Vagina (tissue), 2 donors: ENCODE data around the gene CABCOCO1. TPM values are rescaled to one million over a fixed set of nuclear protein-coding genes. Genes with fewer than 3 reads are reported as not detected.
"Not testable (repeated sequence)": the region's sequence is repeated elsewhere in the genome, so short reads cannot be mapped to it uniquely, and the experiment has no call there.

Experiments
- DNase-seq, 2 donors: peaks; one replicate each; pipeline ENCODE4 v3.0.0-alpha.2; 2017; ENCODE audit errors: extremely low spot score in 2 of 2
- H3K27ac ChIP-seq: fragments of 200-600 bp; sonication (generic); one replicate; pipeline ENCODE4 v1.5.1; 2019
- H3K27me3 ChIP-seq: fragments of 200-600 bp; sonication (generic); one replicate; pipeline ENCODE4 v1.5.1; 2019
- H3K36me3 ChIP-seq, 2 donors: fragments of 200-600 bp; sonication (generic); one replicate each; pipeline ENCODE4 v1.5.1; 2017 to 2019
- H3K4me1 ChIP-seq: fragments of 200-600 bp; sonication (generic); one replicate; pipeline ENCODE4 v1.5.1; 2019
- H3K4me3 ChIP-seq, 2 donors: fragments of 200-600 bp; sonication (generic); 1 replicate in 1 of 2; 2 replicates in 1 of 2; pipeline ENCODE4 v1.5.1; 2016 to 2019
- H3K9me3 ChIP-seq: fragments of 200-600 bp; sonication (generic); one replicate; pipeline ENCODE4 v1.5.1; 2019
- POLR2A ChIP-seq, 2 donors: fragments of 450-650 bp; IDR thresholded peaks; one replicate each; pipeline ENCODE4 v1.6.1; 2017; ENCODE audit warnings: antibody characterized with exemption in 2 of 2, mild to moderate bottlenecking in 2 of 2, moderate library complexity in 2 of 2
- POLR2AphosphoS5 ChIP-seq, 2 donors: sonication (generic); formaldehyde crosslinking; IDR thresholded peaks; one replicate each; pipeline ENCODE4 v1.9.0; 2017; ENCODE audit warnings: antibody characterized with exemption in 2 of 2, mild to moderate bottlenecking in 2 of 2, low read depth in 1 of 2; ENCODE audit not compliant: insufficient read depth in 1 of 2
- intact Hi-C: fragments of 100-400 bp; cut with DNase I; formaldehyde crosslinking; loops from one replicate; pipeline ENCODE4 v1.15.1; 2023
- total RNA-seq: library from RNA; depleted of rRNA; stranded (reverse); fragments of >200 nt; gene quantifications from one replicate; pipeline ENCODE4 v1.2.3, GENCODE V29; 2016
- TF ChIP-seq, protein P1 (sequence below), 3 experiments: fragments of 450-650 bp in 2 of 3; fragments of 200-600 bp in 1 of 3; sonication (generic) in 1 of 3; IDR thresholded peaks; one replicate each; pipeline ENCODE4 v1.5.1; 2017 to 2019; ENCODE audit warnings: antibody characterized with exemption in 3 of 3, mild to moderate bottlenecking in 2 of 3, moderate library complexity in 2 of 3

Gene CABCOCO1
- total RNA-seq, 1 donor from 2014 or later = not detected

DNA sequence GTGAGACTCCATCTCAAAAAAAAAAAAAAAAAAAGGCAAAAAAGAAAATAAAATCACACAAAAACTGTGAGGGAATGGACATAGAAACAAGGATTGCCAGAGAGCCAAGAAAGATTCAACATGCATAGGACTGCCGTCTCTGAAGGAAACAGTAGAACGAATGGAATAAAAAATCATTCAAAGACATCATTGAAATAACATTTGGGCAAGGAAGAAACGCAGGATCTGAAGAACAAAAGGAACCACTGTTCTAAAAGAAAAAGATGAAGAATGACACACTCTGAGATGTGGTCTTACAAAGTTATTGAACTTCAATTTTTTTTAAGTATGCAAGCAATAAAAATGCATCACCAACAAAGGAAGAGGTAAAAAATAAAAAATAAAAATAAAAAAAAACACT is 57.2 kb downstream of the CABCOCO1 start:
- Histone ChIP-seq H3K4me3 (no peak overlapping the region), H3K27ac (no peak overlapping the region), H3K27me3 (no peaks in the 10 kb centered on the region), H3K36me3 (no peaks in the 10 kb centered on the region), H3K9me3 (no peaks in the 10 kb centered on the region), H3K4me1 (no peaks in the 10 kb centered on the region)
- TF ChIP-seq POLR2AphosphoS5 (IDR thresholded peaks at IDR 0.05; ENCODE audit: insufficient read depth in 1 of 2, low read depth in 1 of 2) = no peak
- TF ChIP-seq, protein P1, sequence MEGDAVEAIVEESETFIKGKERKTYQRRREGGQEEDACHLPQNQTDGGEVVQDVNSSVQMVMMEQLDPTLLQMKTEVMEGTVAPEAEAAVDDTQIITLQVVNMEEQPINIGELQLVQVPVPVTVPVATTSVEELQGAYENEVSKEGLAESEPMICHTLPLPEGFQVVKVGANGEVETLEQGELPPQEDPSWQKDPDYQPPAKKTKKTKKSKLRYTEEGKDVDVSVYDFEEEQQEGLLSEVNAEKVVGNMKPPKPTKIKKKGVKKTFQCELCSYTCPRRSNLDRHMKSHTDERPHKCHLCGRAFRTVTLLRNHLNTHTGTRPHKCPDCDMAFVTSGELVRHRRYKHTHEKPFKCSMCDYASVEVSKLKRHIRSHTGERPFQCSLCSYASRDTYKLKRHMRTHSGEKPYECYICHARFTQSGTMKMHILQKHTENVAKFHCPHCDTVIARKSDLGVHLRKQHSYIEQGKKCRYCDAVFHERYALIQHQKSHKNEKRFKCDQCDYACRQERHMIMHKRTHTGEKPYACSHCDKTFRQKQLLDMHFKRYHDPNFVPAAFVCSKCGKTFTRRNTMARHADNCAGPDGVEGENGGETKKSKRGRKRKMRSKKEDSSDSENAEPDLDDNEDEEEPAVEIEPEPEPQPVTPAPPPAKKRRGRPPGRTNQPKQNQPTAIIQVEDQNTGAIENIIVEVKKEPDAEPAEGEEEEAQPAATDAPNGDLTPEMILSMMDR (IDR thresholded peaks at IDR 0.05) = no peak
- TF ChIP-seq POLR2A (IDR thresholded peaks at IDR 0.05) = no peak
- no peak for DNase-seq
- intact Hi-C loops = no loop called here

DNA sequence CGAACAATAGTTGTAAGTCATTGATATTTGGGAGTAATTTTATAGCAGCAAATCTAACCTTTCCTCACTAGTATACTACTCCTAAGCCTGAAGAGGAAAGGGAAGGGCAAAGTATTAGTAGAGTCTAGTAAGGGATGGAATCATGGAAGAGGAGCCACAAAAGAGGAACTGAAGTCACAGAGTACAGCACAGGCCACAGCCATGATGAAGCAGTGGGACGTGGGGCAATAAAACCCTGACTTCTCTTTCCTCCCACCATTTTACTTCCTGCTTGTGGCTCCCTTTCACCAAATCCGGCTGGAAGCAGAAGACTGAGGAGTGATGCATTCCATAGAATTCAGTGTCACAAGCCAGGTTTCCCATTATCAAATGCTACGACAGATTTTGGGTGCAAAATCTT is 58.7 kb downstream of the CABCOCO1 start:
- Histone ChIP-seq H3K4me3 (no peak overlapping the region), H3K27me3 (no peaks in the 10 kb centered on the region), H3K36me3 (no peaks in the 10 kb centered on the region), H3K27ac (no peak overlapping the region), H3K9me3 (no peaks in the 10 kb centered on the region), H3K4me1 (no peaks in the 10 kb centered on the region)
- DNase-seq = no peak
- TF ChIP-seq POLR2AphosphoS5 (IDR thresholded peaks at IDR 0.05; ENCODE audit: insufficient read depth in 1 of 2, low read depth in 1 of 2) (no peak), POLR2A (IDR thresholded peaks at IDR 0.05) (no peak)
- TF ChIP-seq, protein P1 (IDR thresholded peaks at IDR 0.05) = no peak
- intact Hi-C loops = no loop called here

DNA sequence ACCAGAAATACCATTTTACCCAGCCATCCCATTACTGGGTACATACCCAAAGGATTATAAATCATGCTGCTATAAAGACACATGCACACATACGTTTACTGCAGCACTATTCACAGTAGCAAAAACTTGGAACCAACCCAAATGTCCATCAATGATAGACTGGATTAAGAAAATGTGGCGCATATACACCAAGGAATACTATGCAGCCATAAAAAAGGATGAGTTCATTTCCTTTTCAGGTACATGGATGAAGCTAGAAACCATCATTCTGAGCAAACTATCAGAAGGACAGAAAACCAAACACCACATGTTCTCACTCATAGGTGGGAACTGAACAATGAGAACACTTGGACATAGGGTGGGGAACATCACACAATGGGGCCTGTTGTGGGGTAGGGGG is 62.5 kb downstream of the CABCOCO1 start:
- H3K4me3 ChIP-seq, DNase-seq, H3K4me1 ChIP-seq, H3K27me3 ChIP-seq, intact Hi-C loops, H3K9me3 ChIP-seq, H3K27ac ChIP-seq, H3K36me3 ChIP-seq: not testable (repeated sequence)

GRCh38 chr10:61729596-61729995 is 66.9 kb downstream of the CABCOCO1 start:
- Histone ChIP-seq H3K27me3 (no peaks in the 10 kb centered on the region), H3K4me3 (no peak overlapping the region), H3K9me3 (no peaks in the 10 kb centered on the region), H3K36me3 (no peaks in the 10 kb centered on the region), H3K27ac (no peak overlapping the region), H3K4me1 (no peaks in the 10 kb centered on the region)
- TF ChIP-seq POLR2A (IDR thresholded peaks at IDR 0.05) (no peak), POLR2AphosphoS5 (IDR thresholded peaks at IDR 0.05; ENCODE audit: insufficient read depth in 1 of 2, low read depth in 1 of 2) (no peak)
- TF ChIP-seq, protein P1 (IDR thresholded peaks at IDR 0.05) = no peak
- intact Hi-C loops = no loop called here
- no peak for DNase-seq

- no peak overlapping the region for H3K27ac ChIP-seq
- no peaks in the 10 kb centered on the region for H3K27me3 ChIP-seq
- intact Hi-C loops = no loop called here
- no peak for DNase-seq
- no peaks in the 10 kb centered on the region for H3K4me1 ChIP-seq
- no peaks in the 10 kb centered on the region for H3K9me3 ChIP-seq
- H3K36me3 ChIP-seq = no peaks in the 10 kb centered on the region
- no peak overlapping the region for H3K4me3 ChIP-seq
- TF ChIP-seq POLR2A (IDR thresholded peaks at IDR 0.05) = no peak
- TF ChIP-seq POLR2AphosphoS5 (IDR thresholded peaks at IDR 0.05; ENCODE audit: insufficient read depth in 1 of 2, low read depth in 1 of 2) = no peak
- TF ChIP-seq, protein P1 (IDR thresholded peaks at IDR 0.05) = no peak
Measured at GRCh38 chr10:61730671-61731070, 67.9 kb downstream of the CABCOCO1 start.

- no peaks in the 10 kb centered on the region for H3K9me3 ChIP-seq
- no peak overlapping the region for H3K27ac ChIP-seq
- no peak overlapping the region for H3K4me3 ChIP-seq
- H3K27me3 ChIP-seq = no peaks in the 10 kb centered on the region
- H3K4me1 ChIP-seq = no peaks in the 10 kb centered on the region
- H3K36me3 ChIP-seq = no peaks in the 10 kb centered on the region
- intact Hi-C loops = no loop called here
- DNase-seq = no peak
- TF ChIP-seq POLR2AphosphoS5 (IDR thresholded peaks at IDR 0.05; ENCODE audit: insufficient read depth in 1 of 2, low read depth in 1 of 2) (no peak), POLR2A (IDR thresholded peaks at IDR 0.05) (no peak)
- TF ChIP-seq, protein P1 (IDR thresholded peaks at IDR 0.05) = no peak
Measured at GRCh38 chr10:61731638-61732037, 68.9 kb downstream of the CABCOCO1 start.
